ENCODE data around the gene AHCYL2.
A peak's percentile ranks its signal among the peaks of the same experiment; 100 is the strongest.

AHCYL2 gene

DNA sequence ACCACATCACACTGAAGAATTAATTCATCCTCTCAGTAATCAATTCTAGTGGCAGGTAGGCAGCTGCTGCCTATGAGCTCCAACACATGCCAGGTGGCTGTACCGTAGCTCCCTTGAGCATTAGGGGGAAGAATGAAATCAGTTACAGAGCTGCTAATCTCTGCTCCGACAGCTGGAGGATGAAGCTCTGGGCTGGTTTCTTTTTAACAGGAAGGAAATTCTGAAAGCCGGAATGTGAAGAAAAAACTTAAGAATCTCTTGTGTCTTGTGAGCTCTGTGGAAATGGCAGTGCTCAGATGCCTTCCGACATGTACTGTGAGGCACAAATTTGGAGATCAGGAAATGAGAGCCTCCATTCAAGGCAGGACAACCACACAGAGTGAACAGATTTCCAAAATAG, 2.8 kb upstream of the AHCYL2 start:
- Histone ChIP-seq H3K9me3 (ENCODE audit: severe bottlenecking) (no peaks in the 10 kb centered on the region), H3K36me3 (no peaks in the 10 kb centered on the region), H3K27me3 (ENCODE audit: insufficient read depth, low read depth, severe bottlenecking) (no peaks in the 10 kb centered on the region), H3K27ac (peak overlapping the region; percentile 55), H3K4me3 (ENCODE audit: low read depth, low read length) (peak overlapping the region; percentile 2; the same call in 1 of the 2 replicates)
- TF ChIP-seq, protein P1, sequence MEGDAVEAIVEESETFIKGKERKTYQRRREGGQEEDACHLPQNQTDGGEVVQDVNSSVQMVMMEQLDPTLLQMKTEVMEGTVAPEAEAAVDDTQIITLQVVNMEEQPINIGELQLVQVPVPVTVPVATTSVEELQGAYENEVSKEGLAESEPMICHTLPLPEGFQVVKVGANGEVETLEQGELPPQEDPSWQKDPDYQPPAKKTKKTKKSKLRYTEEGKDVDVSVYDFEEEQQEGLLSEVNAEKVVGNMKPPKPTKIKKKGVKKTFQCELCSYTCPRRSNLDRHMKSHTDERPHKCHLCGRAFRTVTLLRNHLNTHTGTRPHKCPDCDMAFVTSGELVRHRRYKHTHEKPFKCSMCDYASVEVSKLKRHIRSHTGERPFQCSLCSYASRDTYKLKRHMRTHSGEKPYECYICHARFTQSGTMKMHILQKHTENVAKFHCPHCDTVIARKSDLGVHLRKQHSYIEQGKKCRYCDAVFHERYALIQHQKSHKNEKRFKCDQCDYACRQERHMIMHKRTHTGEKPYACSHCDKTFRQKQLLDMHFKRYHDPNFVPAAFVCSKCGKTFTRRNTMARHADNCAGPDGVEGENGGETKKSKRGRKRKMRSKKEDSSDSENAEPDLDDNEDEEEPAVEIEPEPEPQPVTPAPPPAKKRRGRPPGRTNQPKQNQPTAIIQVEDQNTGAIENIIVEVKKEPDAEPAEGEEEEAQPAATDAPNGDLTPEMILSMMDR (IDR thresholded peaks at IDR 0.05; ENCODE audit: low read depth, low read length) = no peak
- DNase-seq = peak; percentile 79

GRCh38 chr7:129225206-129225930, 538 bp downstream of the AHCYL2 start:
- Histone ChIP-seq H3K36me3 (no peaks in the 10 kb centered on the region), H3K27me3 (ENCODE audit: insufficient read depth, low read depth, severe bottlenecking) (no peaks in the 10 kb centered on the region), H3K9me3 (ENCODE audit: severe bottlenecking) (no peaks in the 10 kb centered on the region), H3K4me3 (ENCODE audit: low read depth, low read length) (peak overlapping the region; percentile 73), H3K27ac (peak overlapping the region; percentile 73)
- peak; percentile 50 for DNase-seq
- TF ChIP-seq, protein P1 (IDR thresholded peaks at IDR 0.05; ENCODE audit: low read depth, low read length) = no peak

DNA sequence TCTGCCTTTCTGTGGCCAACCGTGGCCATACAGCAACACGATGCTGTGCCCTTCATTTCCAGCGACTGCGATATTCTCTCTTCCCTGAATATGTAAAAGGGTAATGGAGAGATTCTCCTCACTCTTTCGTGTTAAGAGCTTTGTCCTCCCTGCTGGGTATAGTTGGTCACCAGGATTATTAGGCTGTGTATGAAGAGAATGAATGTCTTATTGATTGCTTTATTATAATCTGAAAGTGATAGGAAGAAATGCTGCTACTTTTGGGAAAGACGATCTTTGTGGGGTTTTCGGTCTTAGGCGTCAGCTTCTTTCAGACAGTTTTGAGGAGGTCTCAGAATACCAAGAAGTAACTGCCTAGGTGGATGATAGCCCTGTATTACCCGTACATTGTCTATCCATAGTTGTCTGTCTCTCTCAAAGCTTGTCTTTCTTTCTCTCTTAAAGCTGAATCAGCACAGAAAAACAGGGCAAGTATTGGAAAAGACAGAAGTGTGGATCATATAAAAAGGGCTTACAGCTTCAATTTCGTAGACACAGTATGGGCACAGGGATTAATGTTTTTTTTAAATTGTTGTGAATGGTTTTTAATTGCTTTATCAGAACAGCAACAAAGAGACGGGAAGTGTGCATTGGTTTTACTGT, 1.2 kb downstream of the AHCYL2 start:
- no peak for DNase-seq
- TF ChIP-seq, protein P1 (IDR thresholded peaks at IDR 0.05; ENCODE audit: low read depth, low read length) = no peak
- Histone ChIP-seq H3K27ac (peak overlapping the region; percentile 10; the same call in 1 of the 2 replicates), H3K9me3 (ENCODE audit: severe bottlenecking) (no peaks in the 10 kb centered on the region), H3K4me3 (ENCODE audit: low read depth, low read length) (peak overlapping the region; percentile 73), H3K36me3 (no peaks in the 10 kb centered on the region), H3K27me3 (ENCODE audit: insufficient read depth, low read depth, severe bottlenecking) (no peaks in the 10 kb centered on the region)

DNA sequence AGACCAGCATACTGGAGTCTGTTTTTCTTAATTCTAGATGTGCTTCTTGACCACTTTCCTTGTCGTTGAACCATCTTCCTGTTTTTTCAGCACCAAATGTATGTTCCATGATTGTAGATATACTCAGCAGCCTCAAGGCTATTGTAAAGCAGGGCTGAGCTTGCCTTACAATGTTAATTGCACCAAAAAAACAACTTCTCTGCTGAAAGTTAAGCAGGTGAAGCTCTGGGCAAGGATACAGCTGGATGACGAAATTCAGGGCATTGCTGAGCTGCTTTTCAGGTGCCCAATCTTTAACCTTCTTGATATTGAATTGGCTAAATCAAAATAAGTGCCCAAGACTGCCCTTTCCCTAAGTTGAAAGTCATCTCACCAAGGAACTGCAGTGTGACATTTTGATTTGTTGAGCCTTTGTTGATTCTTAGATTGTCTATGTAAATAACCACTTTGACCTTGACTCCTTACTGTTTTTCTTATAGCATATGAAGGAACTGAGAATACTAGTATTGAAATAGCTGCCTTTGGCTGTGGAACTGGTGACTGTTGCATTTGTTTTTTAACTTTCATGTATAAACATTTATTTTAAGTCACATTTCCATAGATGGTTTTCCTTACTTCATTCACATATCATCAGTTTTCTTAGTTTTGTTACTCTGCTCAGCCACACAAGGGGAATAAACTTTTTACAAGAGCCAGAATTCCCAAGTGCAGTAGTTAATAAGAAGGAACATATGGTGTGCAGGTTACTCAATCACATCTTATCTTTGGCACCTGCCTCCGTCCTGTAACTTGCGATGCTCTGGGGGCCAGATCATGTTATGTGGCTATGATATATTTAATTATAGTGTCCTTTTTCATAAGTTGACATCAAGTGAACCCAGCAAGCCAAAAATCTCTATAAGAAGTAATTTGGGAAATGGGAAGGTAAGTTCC, 3.1 kb downstream of the AHCYL2 start:
- no peak overlapping the region for H3K27ac ChIP-seq
- no peaks in the 10 kb centered on the region for H3K9me3 ChIP-seq (ENCODE audit: severe bottlenecking)
- H3K4me3 ChIP-seq (ENCODE audit: low read depth, low read length) = no peak overlapping the region
- DNase-seq = no peak
- H3K27me3 ChIP-seq (ENCODE audit: insufficient read depth, low read depth, severe bottlenecking) = no peaks in the 10 kb centered on the region
- H3K36me3 ChIP-seq = no peaks in the 10 kb centered on the region
- TF ChIP-seq, protein P1 (IDR thresholded peaks at IDR 0.05; ENCODE audit: low read depth, low read length) = no peak

GRCh38 chr7:129228633-129229032, 3.8 kb downstream of the AHCYL2 start:
- H3K36me3 ChIP-seq = no peaks in the 10 kb centered on the region
- no peak overlapping the region for H3K4me3 ChIP-seq (ENCODE audit: low read depth, low read length)
- TF ChIP-seq, protein P1 (IDR thresholded peaks at IDR 0.05; ENCODE audit: low read depth, low read length) = no peak
- H3K27ac ChIP-seq = no peak overlapping the region
- no peak for DNase-seq
- no peaks in the 10 kb centered on the region for H3K9me3 ChIP-seq (ENCODE audit: severe bottlenecking)
- no peaks in the 10 kb centered on the region for H3K27me3 ChIP-seq (ENCODE audit: insufficient read depth, low read depth, severe bottlenecking)
